Stimulated activated CD8-positive, alpha-beta memory T cell treated with anti-CD3 and anti-CD28 coated beads, Interleukin-7, amount 100 ng/mL, for 24 hours (primary cell): Measurements from ENCODE around the gene LNX1.

Experiments used
- DNase-seq: peaks from one replicate; pipeline ENCODE4 v3.0.0-alpha.2; 2020; ENCODE audit warnings: low read depth

Gene LNX1

GRCh38 chr4:53591372-53591892 is at the start of gene LNX1:
LNX1 (minus strand) TSS chr4:53591486; CDS start chr4:53574002, 17,484 bp downstream.
- no peak for DNase-seq

GRCh38 chr4:53640576-53641453 is 49.5 kb upstream of the LNX1 start:
- no peak for DNase-seq

- no peak for DNase-seq
Observed at GRCh38 chr4:53638919-53639318, 47.6 kb upstream of the LNX1 start.

DNA sequence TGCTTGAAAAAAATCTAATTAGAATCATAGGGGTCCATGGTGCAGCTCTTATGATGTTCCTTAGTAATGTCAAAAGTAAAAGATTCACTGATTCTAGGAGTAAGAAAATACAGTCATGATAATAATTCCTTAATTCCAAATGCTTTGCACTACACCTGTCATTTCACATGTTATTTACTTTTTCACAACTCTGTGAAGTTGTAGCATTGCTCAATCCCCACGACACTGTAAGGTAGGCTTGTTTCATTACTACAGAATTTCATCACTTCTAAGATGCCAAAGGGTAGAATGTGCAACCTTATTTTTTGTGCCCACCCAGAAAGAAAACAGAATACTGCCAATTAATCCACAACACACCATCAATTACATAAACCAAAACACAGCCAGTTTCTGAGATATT is 46.1 kb upstream of the LNX1 start:
- no peak for DNase-seq

GRCh38 chr4:53635697-53636483 is 44.6 kb upstream of the LNX1 start:
- DNase-seq = no peak

DNA sequence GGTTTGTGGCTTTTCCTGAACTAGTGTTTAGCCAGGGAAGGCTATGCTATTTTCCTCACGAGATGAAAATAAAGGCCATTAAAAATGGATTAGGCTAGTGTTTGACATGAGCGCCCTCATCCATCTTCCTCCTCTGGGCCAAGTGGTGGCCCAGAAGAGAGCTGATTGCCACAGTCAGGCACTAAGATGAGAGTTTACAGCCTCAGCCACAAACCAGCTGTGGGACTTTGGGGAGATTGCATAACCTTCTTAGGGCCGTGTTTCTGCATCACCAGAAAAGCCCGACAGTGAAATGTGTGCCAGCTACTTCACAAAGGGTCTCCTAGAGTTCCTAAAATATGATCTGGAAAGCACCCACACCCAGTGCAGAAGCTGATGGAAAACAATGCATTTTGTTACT is 42.3 kb upstream of the LNX1 start:
- DNase-seq = no peak

DNA sequence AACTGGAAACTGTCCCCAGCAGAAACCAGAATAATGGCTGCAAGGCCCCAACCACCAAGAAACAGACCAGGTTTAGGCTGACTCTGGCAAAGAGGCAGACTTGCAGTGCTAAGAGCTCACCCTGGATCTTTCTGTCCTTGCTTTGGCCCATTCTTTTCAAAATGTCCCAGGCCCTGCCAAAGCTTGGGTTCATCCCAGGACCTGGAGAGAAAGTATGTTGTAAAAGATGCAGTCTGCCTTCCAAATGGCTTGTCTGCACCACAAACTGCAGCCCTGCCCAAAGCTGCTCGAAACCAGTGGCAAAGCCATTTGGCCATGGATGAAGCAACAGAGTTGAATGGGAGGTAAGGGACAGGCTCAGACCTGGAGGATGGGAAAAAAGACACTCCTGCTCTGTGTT is 38.0 kb upstream of the LNX1 start:
- no peak for DNase-seq

- no peak for DNase-seq
Observed at GRCh38 chr4:53626491-53626890, 35.2 kb upstream of the LNX1 start.

DNA sequence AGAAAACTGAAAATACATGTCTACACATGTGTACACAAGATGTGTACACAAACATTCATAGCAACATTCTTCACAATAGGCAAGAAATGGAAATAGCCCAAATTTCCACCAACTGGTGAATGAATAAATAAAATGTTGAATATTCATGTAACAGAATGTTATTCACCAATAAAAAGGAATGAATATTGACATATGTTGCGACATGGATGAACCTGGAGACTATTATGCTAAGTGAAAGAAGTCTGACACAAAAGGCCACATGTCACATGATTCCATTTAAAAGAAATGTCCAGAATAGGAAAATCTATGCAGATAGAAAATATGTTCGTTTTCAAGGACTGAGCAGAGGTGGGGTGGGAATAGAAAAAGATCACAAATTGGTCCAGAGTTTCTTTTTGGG is 34.6 kb upstream of the LNX1 start:
- no peak for DNase-seq

DNA sequence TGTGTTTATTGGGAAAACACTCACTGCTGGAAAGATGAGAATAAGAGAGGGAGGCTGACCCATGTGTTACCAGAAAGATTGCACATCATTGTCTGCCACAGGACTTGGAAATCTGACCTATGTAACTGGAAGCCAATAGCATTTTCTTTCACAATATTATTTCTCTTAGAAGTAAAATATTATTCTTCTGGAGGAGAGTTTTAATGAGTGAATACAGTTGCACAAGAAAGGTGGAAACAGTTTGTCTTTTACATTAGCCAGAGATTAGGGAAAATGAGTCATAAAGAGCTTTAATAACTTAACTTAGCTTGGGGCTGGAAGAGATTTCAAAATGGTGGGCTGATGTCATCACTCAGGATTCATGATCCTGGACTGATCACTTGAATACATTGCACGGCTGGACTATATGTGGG is 31.5 kb upstream of the LNX1 start:
- no peak for DNase-seq

DNA sequence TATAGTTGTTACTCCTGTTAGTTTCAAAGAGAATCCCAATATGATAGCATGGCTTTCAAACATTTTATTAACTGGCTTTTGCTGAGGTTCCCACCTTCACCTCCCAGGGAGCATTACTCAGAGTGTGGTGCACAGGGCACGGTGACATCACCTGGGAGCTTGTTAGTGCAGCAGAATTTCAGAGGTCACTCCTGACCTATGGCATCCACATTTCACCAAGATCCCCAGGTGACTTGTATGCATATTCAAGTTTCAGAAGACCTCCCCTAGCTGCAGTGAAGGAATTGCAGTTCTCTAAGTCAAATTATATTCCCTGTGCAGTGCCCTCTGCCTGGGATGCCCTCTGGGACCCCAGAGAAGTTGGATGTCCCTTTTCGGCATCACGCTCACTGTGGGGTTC is 29.7 kb upstream of the LNX1 start:
- no peak for DNase-seq

- no peak for DNase-seq
Observed at GRCh38 chr4:53619431-53619830, 28.1 kb upstream of the LNX1 start.

DNA sequence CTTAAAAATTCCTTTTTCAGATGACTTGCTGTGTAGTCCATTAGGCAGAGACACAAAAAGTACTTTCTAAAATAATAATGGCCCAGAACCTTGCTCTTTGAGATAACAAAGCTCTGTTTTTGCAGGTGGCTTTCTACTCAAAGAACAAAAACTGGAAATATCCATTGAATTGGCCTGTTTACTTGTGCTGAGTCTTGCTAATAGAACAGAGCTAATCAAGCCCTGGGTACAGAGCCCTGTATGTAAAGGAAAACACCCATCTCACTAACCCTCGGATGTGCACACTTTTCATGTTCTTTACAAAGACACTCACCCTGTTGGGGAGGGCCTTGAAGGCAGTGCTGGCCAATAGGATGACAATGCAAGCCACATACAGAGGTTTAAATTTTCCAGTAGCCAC is 27.0 kb upstream of the LNX1 start:
- no peak for DNase-seq

DNA sequence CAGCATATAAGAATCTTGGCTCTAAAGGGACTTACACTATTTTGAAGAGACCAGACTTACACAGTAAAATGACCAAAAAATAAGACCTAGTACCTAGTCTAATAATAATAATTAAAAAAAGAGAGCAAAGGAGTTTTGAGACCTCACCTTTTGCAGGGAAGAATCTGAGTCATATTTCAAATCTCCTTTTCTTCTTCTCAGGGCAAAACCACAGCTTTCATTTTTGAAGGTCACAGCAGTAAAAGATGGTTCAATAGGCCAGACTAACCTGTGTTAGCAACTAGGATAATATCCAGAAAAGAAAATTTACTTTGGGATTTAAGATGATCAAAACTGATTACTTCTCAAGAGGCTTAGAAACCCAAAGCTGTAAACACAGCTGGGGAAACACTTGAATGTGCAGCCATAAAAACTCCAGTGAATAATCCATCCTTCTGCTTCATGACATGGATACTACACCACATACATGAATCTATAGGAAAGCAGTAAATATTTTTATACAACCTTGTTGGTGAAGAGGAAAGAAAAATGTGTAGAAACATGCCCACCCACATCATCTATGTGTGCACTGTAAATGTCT is 25.9 kb upstream of the LNX1 start:
- no peak for DNase-seq

DNA sequence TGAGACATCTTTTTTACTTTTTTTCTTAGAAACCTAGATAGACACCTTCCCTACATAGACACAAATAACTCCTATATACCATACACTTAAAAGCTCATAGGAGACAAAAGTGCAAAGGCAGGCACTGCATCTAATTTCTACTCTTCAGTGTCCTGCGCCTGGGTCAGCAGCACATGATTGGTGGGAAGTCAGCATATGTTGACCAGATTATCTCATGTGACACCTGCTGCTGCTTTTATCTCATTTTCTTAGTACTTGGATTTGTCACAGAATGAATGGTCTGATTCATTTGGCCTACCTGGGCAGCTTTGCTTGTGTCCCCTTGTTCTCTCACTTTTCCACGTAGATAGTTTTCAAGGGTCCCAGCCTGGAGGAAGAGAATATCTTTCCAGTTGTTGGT is 24.9 kb upstream of the LNX1 start:
- DNase-seq = no peak

- no peak for DNase-seq
Observed at GRCh38 chr4:53614591-53614990, 23.3 kb upstream of the LNX1 start.

GRCh38 chr4:53613428-53613827 is 22.1 kb upstream of the LNX1 start:
- DNase-seq = no peak

DNA sequence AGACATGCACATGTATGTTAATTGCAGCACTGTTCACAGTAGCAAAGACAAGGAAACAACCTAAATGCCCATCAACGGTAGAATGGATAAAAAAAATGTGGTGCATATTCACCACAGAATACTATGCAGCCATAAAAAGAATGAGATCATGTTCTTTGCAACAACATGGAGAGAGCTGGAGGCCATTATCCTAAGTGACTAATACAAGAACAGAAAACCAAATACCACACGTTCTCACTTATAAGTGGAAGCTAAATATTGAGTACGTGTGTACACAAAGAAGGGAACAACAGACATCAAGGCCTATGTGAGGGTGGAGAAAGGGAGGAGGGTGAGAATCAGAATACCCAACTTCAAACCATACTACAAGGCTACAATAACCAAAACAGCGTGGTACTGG is 17.4 kb upstream of the LNX1 start:
- no peak for DNase-seq

DNA sequence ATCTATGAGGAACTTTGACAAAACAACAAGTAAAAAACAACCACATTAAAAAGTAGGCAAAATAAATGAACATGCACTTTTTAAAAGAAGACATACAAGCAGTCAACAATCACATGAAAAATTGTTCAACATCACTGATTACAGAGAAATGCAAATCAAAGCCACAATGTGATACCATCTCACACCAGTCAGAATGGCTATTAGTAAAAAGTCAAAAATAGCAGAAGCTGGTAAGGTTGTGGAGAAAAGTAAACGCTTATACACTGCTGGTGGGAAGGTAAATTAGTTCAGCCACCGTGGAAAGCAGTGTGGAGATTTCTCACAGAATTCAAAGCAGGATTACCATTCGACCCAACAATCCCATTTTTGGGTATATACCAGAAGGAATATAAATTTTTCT is 17.0 kb upstream of the LNX1 start:
- DNase-seq = no peak

GRCh38 chr4:53605783-53606182 is 14.5 kb upstream of the LNX1 start:
- no peak for DNase-seq

DNA sequence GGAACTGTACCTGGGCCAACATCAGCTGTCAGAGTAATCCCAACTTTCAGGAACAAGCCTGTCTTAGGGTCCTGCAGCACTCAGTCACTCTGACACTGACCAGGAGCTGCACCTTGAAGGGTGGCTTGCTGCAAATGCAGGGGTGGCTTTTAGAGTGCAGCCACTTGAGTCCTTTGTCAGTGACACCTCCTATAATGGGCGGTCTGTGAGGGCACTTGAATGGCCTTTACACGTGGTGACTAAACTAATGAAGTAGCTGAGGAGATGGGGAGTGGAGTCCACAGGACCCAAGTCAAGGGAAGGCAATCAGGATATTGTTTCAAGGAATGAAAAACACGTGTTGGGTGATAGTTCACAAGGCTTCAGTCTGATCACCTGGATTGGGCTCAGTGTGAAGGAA is 11.1 kb upstream of the LNX1 start:
- DNase-seq = no peak

- DNase-seq = no peak
Observed at GRCh38 chr4:53601251-53601764, 10.0 kb upstream of the LNX1 start.

DNA sequence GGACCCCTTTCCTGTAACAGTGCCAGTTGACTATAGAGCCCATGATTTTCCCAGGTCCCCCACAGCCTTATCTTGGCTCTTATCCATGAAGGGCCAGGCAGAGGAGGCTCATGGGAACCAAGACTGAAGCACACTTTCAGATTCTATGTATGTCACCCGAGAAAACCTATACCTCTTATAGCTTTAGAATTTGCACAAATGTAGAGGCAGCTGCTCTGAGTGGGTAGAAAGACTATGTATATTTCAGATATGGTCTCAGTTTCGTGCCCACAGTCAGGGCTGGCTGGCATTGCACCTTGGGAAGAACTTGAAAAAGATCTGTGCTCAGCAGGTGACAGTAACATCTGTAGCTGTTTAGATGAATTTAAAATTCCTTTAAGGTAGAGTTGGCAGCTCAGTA is 8.3 kb upstream of the LNX1 start:
- DNase-seq = no peak
